Breast epithelium (tissue), 4 donors: ENCODE measurements around the gene RNPC3. TPM values are rescaled to one million over a fixed set of nuclear protein-coding genes. Genes with fewer than 3 reads are reported as not detected.

Source experiments
- DNase-seq, 2 donors: peaks; one replicate each; pipeline ENCODE4 v3.0.0-alpha.2; 2019; ENCODE audit warnings: low spot score in 2 of 2
- H3K27ac ChIP-seq, 2 donors: fragments of 200-600 bp; sonication (generic) in 1 of 2; one replicate each; pipeline ENCODE4 v1.5.1; 2016 to 2019; ENCODE audit warnings: mild to moderate bottlenecking in 1 of 2
- H3K27me3 ChIP-seq, 2 donors: fragments of 200-600 bp; sonication (generic) in 1 of 2; one replicate each; pipeline versions ENCODE4 v1.5.1 to v1.6.0; 2017 to 2019; ENCODE audit warnings: control low read depth in 1 of 2, mild to moderate bottlenecking in 1 of 2
- H3K36me3 ChIP-seq: fragments of 200-600 bp; one replicate; pipeline ENCODE4 v1.5.1; 2019
- H3K4me1 ChIP-seq, 2 donors: fragments of 200-600 bp; sonication (generic); one replicate each; pipeline ENCODE4 v1.5.1; 2016 to 2019; ENCODE audit warnings: control low read depth in 1 of 2
- H3K4me3 ChIP-seq, 3 donors: fragments of 200-600 bp; sonication (generic); 1 replicate in 2 of 3; 2 replicates in 1 of 3; pipeline ENCODE4 v1.5.1; 2016 to 2019; ENCODE audit warnings: mild to moderate bottlenecking in 3 of 3, moderate library complexity in 2 of 3
- H3K9me3 ChIP-seq, 2 donors: fragments of 200-600 bp; sonication (generic) in 1 of 2; one replicate each; pipeline ENCODE4 v1.5.1; 2016 to 2019; ENCODE audit warnings: control low read depth in 1 of 2
- CTCF ChIP-seq, 3 donors: fragments of 450-650 bp; IDR thresholded peaks; one replicate each; pipeline ENCODE4 v1.5.1; 2016 to 2017; ENCODE audit warnings: antibody characterized with exemption in 3 of 3, mild to moderate bottlenecking in 3 of 3, moderate library complexity in 3 of 3
- POLR2A ChIP-seq: fragments of 450-650 bp; IDR thresholded peaks from one replicate; pipeline ENCODE4 v1.6.1; 2016; ENCODE audit warnings: antibody characterized with exemption, mild to moderate bottlenecking, moderate library complexity
- POLR2AphosphoS5 ChIP-seq, 3 donors: sonication (generic); formaldehyde crosslinking; IDR thresholded peaks; one replicate each; pipeline ENCODE4 v1.6.1; 2017; ENCODE audit warnings: antibody characterized with exemption in 3 of 3
- intact Hi-C: fragments of 100-400 bp; cut with DNase I; formaldehyde crosslinking; loops from one replicate; pipeline ENCODE4 v1.15.1; 2023; ENCODE audit warnings: low total_unique reads
- total RNA-seq, 3 donors: library from RNA; depleted of rRNA; stranded (reverse); fragments of >200 nt; gene quantifications; one replicate each; pipeline ENCODE4 v1.1.0, GENCODE V29; 2016

The RNPC3 gene
- total RNA-seq, 3 donors from 2014 or later, result 41.0 to 67.8 (median 58.7) TPM

- intact Hi-C loops, result no loop called here
Observed at GRCh38 chr1:103496014-103496635, 29.4 kb upstream of the RNPC3 start.

GRCh38 chr1:103497404-103497803 is 28.1 kb upstream of the RNPC3 start:
- intact Hi-C loops, result no loop called here
- H3K4me1 ChIP-seq, result no peaks in the 10 kb centered on the region
- no peak for DNase-seq
- no peaks in the 10 kb centered on the region for H3K27me3 ChIP-seq
- H3K27ac ChIP-seq, result no peak overlapping the region
- no peak overlapping the region for H3K4me3 ChIP-seq
- no peaks in the 10 kb centered on the region for H3K36me3 ChIP-seq
- TF ChIP-seq CTCF (IDR thresholded peaks at IDR 0.05), result no peak
- no peaks in the 10 kb centered on the region for H3K9me3 ChIP-seq

More at GRCh38 chr1:103496014-103496635, 29.4 kb upstream of the RNPC3 start:
- no peak for DNase-seq
- no peaks in the 10 kb centered on the region for H3K36me3 ChIP-seq
- TF ChIP-seq POLR2A, result no peak
- TF ChIP-seq CTCF (IDR thresholded peaks at IDR 0.05), result no peak
- TF ChIP-seq POLR2AphosphoS5 (IDR thresholded peaks at IDR 0.05), result no peak
- H3K9me3 ChIP-seq, result no peaks in the 10 kb centered on the region
- no peak overlapping the region for H3K27ac ChIP-seq
- H3K4me3 ChIP-seq, result no peak overlapping the region
- H3K4me1 ChIP-seq, result no peaks in the 10 kb centered on the region
- no peaks in the 10 kb centered on the region for H3K27me3 ChIP-seq

DNA sequence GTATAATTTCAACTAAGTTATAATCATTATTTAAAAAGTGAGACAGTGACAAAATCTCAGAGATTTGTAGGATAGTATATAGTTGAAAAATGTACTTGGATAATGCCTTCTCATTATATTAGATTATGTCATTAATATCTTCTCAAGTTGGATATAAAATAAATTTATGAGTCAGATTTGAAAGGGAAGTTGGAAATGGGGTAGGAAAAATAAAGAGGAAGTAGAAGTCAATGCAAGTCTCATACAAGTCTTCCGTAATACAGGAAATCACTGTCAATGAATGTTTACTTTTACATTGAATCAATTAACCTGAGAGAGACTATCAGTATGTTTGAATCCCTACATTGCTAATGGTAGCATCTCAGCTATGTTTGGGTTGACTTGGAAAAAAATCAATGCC is 16.2 kb upstream of the RNPC3 start:
- TF ChIP-seq POLR2A, result no peak
- no peak for TF ChIP-seq CTCF (IDR thresholded peaks at IDR 0.05)
- TF ChIP-seq POLR2AphosphoS5 (IDR thresholded peaks at IDR 0.05), result no peak
- intact Hi-C loops, result no loop called here
- Histone ChIP-seq H3K4me3 (no peak overlapping the region), H3K27me3 (no peaks in the 10 kb centered on the region), H3K9me3 (no peaks in the 10 kb centered on the region), H3K27ac (no peak overlapping the region), H3K36me3 (no peaks in the 10 kb centered on the region), H3K4me1 (no peaks in the 10 kb centered on the region)
- DNase-seq, result no peak

- Histone ChIP-seq H3K4me3 (no peak overlapping the region), H3K9me3 (no peaks in the 10 kb centered on the region), H3K27ac (no peak overlapping the region), H3K4me1 (no peaks in the 10 kb centered on the region), H3K36me3 (no peaks in the 10 kb centered on the region), H3K27me3 (no peaks in the 10 kb centered on the region)
- intact Hi-C loops, result no loop called here
- DNase-seq, result no peak
- TF ChIP-seq CTCF (IDR thresholded peaks at IDR 0.05), result no peak
- no peak for TF ChIP-seq POLR2AphosphoS5 (IDR thresholded peaks at IDR 0.05)
- TF ChIP-seq POLR2A, result no peak
Observed at GRCh38 chr1:103513711-103514110, 11.8 kb upstream of the RNPC3 start.

DNA sequence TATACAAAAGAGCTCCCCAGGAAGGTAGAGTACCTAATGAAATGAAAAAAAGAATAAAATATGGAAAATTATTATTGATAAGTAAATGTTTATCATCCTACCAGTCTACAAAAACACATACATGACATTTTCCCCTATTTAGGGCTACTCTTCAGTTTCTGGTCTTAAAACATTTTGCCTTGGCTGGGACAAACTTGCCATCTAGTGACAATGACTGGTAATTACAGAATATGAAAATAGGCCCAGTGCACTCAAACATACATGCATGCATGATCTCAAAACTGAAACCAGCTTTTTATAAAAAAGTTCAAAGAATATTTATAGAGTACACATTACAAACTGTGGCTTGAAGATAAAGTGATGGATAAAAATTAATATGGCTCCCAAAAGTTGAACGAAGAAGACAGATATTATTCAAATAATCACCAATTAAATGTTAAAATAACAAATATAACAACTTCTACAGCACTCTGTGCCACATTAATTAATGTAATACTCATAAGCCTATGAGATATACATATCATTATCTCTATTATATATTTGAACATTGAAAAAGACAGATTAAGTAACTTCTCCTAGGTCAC is 10.5 kb upstream of the RNPC3 start:
- H3K36me3 ChIP-seq, result no peaks in the 10 kb centered on the region
- no peak for DNase-seq
- TF ChIP-seq POLR2AphosphoS5 (IDR thresholded peaks at IDR 0.05) (no peak), CTCF (IDR thresholded peaks at IDR 0.05) (peak; percentile 46 to 66 (median 56))
- H3K27me3 ChIP-seq, result no peaks in the 10 kb centered on the region
- no peak overlapping the region for H3K27ac ChIP-seq
- no peaks in the 10 kb centered on the region for H3K4me1 ChIP-seq
- H3K4me3 ChIP-seq, result no peak overlapping the region
- intact Hi-C loops, result no loop called here
- H3K9me3 ChIP-seq, result no peaks in the 10 kb centered on the region
